BJ (cell line): Measurements from ENCODE around the gene KIRREL3. TPM values are rescaled to one million over a fixed set of nuclear protein-coding genes. Genes with fewer than 3 reads are reported as not detected.

Source experiments
- CTCF ChIA-PET: fragments of 350-600 bp; formaldehyde crosslinking; extraction: SDS; loops from one replicate; lab custom pipeline; 2021; ENCODE audit warnings: antibody characterized with exemption, inconsistent platforms; lab: Yijun Ruan, JAX
- POLR2A ChIA-PET: fragments of 300-600 bp; sonication (Branson Sonifier 250); formaldehyde crosslinking; extraction: SDS; loops from one replicate; lab custom pipeline; 2021; ENCODE audit warnings: antibody characterized with exemption; lab: Charles Lee
- DNase-seq: peaks from one replicate; pipeline ENCODE4 v3.0.0-alpha.2; 2011; ENCODE audit warnings: low read depth
- H3K27me3 ChIP-seq: 2 replicates; pipeline ENCODE4 v1.6.0; 2011; ENCODE audit warnings: low read length; ENCODE audit not compliant: control insufficient read depth, insufficient read depth
- H3K36me3 ChIP-seq: 2 replicates; pipeline ENCODE4 v1.5.1; 2011; ENCODE audit warnings: low read length; ENCODE audit not compliant: control insufficient read depth, insufficient read depth
- H3K4me3 ChIP-seq: 2 replicates; pipeline ENCODE4 v1.5.1; 2011; ENCODE audit warnings: low read depth, mild to moderate bottlenecking, control low read depth, low read length
- CTCF ChIP-seq: IDR thresholded peaks from 2 replicates; pipeline ENCODE4 v1.5.1; 2011; ENCODE audit warnings: low read depth, mild to moderate bottlenecking, control low read depth, inconsistent platforms, low read length, moderate library complexity; ENCODE audit not compliant: insufficient read depth
- polyA plus RNA-seq: library from polyadenylated mRNA; depleted of rRNA; stranded (reverse); fragments of >200 nt; gene quantifications from 2 replicates; pipeline ENCODE4 v1.2.3, GENCODE V29; 2011

The KIRREL3 gene
- polyA plus RNA-seq, 1 experiment = 19.6 TPM

GRCh38 chr11:126522152-126522551 lies 478.4 kb downstream of the KIRREL3 start:
- Histone ChIP-seq H3K36me3 (peaks cover 8% of the 10 kb centered on the region), H3K4me3 (no peak overlapping the region), H3K27me3 (no peaks in the 10 kb centered on the region)
- ChIA-PET CTCF (interaction anchor here (0.6 to 0.7 kb wide), 2 partner anchors 19 to 433 kb away, joined by 3 to 4 read pairs; no protein-coding TSS in a partner anchor), POLR2A (no interaction called here)
- DNase-seq = no peak
- TF ChIP-seq CTCF = no peak

- Histone ChIP-seq H3K4me3 (no peak overlapping the region), H3K27me3 (no peaks in the 10 kb centered on the region), H3K36me3 (peaks cover 7% of the 10 kb centered on the region)
- CTCF ChIA-PET = interaction anchor here (0.7 kb wide), 1 partner anchor 36 kb away, joined by 3 read pairs; no protein-coding TSS in a partner anchor
- no peak for TF ChIP-seq CTCF
- POLR2A ChIA-PET = no interaction called here
- no peak for DNase-seq
These were observed 479.4 kb downstream of the KIRREL3 start for GRCh38 chr11:126521196-126521595.

GRCh38 chr11:126519764-126520734 lies 480.5 kb downstream of the KIRREL3 start:
- POLR2A ChIA-PET = no interaction called here
- Histone ChIP-seq H3K36me3 (peaks cover 7% of the 10 kb centered on the region), H3K4me3 (no peak overlapping the region), H3K27me3 (no peaks in the 10 kb centered on the region)
- CTCF ChIA-PET = no interaction called here
- no peak for TF ChIP-seq CTCF
- DNase-seq = no peak

GRCh38 chr11:126518972-126519690 lies 481.4 kb downstream of the KIRREL3 start:
- TF ChIP-seq CTCF = no peak
- POLR2A ChIA-PET = no interaction called here
- CTCF ChIA-PET = interaction anchor here (1.4 to 1.5 kb wide), 2 partner anchors 38 to 53 kb away, joined by 3 read pairs; no protein-coding TSS in a partner anchor
- Histone ChIP-seq H3K36me3 (peaks cover 5% of the 10 kb centered on the region), H3K4me3 (no peak overlapping the region), H3K27me3 (no peaks in the 10 kb centered on the region)
- no peak for DNase-seq
